Hepatocyte (in vitro differentiated cells): ENCODE results near the gene FPR2.

Experiments used
- EZH2 ChIP-seq: fragments of 200-600 bp; sonication (generic); IDR thresholded peaks from 2 replicates; pipeline ENCODE4 v1.6.1; 2016; ENCODE audit warnings: antibody characterized with exemption, mild to moderate bottlenecking, borderline replicate concordance
- TF ChIP-seq, protein P1 (sequence below): fragments of 200-600 bp; sonication (generic); IDR thresholded peaks from 2 replicates; pipeline ENCODE4 v1.5.1; 2016; ENCODE audit warnings: antibody characterized with exemption, mild to moderate bottlenecking; ENCODE audit not compliant: poor library complexity

GRCh38 chr19:51815043-51815442 lies 54.1 kb downstream of the FPR2 start:
- no peak for TF ChIP-seq EZH2
- TF ChIP-seq, protein P1, sequence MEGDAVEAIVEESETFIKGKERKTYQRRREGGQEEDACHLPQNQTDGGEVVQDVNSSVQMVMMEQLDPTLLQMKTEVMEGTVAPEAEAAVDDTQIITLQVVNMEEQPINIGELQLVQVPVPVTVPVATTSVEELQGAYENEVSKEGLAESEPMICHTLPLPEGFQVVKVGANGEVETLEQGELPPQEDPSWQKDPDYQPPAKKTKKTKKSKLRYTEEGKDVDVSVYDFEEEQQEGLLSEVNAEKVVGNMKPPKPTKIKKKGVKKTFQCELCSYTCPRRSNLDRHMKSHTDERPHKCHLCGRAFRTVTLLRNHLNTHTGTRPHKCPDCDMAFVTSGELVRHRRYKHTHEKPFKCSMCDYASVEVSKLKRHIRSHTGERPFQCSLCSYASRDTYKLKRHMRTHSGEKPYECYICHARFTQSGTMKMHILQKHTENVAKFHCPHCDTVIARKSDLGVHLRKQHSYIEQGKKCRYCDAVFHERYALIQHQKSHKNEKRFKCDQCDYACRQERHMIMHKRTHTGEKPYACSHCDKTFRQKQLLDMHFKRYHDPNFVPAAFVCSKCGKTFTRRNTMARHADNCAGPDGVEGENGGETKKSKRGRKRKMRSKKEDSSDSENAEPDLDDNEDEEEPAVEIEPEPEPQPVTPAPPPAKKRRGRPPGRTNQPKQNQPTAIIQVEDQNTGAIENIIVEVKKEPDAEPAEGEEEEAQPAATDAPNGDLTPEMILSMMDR: no peak
